Measurements from ENCODE around the gene ZDHHC11B.

DNA sequence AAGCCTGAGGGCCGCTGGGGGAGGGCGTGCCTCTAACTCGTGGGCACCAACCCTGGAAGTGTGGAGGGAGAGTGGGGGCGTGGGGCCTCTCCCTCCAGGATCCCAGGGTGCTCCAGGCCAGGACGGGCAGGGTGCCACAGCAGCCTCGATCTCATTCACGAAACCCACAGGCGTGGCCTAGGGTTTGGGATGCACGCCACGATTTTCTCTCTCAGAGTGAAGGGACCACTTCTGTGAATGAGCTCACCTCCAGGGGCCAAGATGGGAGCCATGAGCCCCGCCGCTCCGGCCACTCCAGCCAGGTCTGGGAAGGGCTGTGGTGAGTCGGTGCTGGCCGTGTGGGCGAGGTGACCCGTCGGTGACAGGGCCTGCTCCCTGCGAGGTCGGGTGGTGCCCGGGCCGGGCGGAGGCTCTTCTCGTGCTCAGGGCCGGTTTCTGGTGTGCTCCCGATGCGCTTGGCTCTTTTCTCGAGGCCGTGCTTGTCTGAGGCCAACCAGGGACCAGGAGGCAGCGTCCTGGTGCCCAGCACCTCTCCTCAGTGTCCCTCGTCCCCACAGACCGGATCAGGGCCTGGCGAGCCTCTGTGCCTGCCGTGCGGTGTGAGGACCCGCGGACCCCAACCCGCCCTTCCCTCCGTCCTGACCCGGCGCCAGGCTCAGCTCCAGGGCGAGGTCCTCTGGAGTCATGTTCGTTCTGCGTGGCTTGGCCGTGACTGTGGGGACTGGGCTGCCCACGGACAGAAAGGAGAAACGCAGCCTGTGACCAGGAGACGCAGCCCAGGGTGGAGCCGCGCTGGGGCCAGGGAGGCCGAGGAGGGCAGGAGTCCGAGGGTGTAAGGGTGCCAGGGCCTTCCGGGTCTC is 122.4 kb downstream of the ZDHHC11B start:
- TF ChIP-seq, protein P1, sequence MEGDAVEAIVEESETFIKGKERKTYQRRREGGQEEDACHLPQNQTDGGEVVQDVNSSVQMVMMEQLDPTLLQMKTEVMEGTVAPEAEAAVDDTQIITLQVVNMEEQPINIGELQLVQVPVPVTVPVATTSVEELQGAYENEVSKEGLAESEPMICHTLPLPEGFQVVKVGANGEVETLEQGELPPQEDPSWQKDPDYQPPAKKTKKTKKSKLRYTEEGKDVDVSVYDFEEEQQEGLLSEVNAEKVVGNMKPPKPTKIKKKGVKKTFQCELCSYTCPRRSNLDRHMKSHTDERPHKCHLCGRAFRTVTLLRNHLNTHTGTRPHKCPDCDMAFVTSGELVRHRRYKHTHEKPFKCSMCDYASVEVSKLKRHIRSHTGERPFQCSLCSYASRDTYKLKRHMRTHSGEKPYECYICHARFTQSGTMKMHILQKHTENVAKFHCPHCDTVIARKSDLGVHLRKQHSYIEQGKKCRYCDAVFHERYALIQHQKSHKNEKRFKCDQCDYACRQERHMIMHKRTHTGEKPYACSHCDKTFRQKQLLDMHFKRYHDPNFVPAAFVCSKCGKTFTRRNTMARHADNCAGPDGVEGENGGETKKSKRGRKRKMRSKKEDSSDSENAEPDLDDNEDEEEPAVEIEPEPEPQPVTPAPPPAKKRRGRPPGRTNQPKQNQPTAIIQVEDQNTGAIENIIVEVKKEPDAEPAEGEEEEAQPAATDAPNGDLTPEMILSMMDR (conservative IDR thresholded peaks at IDR 0.05; ENCODE audit: low read depth, low read length) = no peak
- TF ChIP-seq EZH2 (IDR thresholded peaks at IDR 0.05; ENCODE audit: low read length, unreplicated experiment) = no peak
- no peak for TF ChIP-seq EZH2phosphoT487 (IDR thresholded peaks at IDR 0.05; ENCODE audit: borderline replicate concordance, low read length)
